HG03460 (cell line): Measurements from ENCODE around the gene FLG2.
"Not testable (repeated sequence)": the region's sequence is repeated elsewhere in the genome, so short reads cannot be mapped to it uniquely, and the experiment has no call there.

Experiments used
- ATAC-seq: cut with Tn5 transposase; IDR thresholded peaks from one replicate; pipeline ENCODE4 v1.9.1; 2021; ENCODE audit not compliant: unreplicated experiment

The FLG2 gene

DNA sequence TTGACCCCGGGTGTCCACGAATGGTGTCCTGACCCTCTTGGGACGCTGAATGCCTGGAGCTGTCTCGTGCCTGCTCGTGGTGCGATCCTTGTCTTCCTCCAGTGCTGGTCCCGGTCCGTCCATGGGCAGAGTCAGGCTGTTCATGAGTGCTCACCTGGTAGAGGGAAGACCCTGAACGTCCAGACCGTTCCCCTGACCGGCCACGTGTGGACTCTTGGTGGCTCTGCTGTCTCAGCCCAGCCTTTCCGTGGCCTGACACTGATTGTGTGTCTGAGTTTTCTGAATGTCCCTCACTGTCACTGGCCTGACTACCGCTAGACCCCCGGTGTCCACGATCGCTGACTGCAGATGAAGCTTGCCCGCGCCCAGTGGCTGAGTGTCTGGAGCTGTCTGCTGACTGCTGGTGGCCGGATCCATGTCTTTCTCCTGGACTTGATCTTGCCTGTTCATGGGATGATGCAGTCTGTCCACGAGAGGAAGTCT lies 46.4 kb downstream of the FLG2 start:
- no peak for ATAC-seq

DNA sequence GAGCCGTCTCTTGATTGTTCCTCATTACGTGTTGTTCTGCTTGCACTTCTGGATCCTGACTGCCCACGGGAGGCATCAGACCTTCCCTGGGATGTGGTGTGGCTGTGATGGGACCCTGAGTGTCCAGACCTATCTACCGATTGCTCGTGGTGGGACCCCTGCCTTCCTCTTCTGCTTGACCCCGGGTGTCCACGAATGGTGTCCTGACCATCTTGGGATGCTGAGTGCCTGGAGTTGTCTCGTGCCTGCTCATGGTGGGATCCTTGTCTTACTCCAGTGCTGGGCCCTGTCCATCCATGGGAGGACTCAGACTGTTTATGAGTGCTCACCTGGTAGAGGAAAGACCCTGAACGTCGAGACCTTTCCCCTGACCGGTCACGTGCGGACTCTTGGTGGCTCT lies 47.6 kb downstream of the FLG2 start:
- ATAC-seq: not testable (repeated sequence)

DNA sequence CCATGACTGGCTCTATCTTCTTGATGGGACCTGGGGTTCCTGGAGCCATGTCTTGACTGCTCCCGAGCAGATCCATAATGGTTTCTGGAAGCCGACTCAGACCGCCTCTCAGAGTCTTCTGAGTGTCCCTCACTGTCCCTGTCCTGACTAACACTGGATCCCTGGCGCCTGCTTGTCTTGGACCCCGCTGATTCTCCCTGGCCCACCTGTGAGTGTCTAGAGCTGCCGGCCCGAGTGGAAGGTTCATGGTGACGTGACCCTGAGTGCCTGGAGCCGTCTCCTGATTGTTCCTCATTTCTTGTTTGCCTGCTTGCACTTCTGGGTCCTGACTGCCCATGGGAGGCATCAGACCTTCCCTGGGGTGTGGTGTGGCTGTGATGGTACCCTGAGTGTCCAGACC lies 49.9 kb downstream of the FLG2 start:
- no peak for ATAC-seq

DNA sequence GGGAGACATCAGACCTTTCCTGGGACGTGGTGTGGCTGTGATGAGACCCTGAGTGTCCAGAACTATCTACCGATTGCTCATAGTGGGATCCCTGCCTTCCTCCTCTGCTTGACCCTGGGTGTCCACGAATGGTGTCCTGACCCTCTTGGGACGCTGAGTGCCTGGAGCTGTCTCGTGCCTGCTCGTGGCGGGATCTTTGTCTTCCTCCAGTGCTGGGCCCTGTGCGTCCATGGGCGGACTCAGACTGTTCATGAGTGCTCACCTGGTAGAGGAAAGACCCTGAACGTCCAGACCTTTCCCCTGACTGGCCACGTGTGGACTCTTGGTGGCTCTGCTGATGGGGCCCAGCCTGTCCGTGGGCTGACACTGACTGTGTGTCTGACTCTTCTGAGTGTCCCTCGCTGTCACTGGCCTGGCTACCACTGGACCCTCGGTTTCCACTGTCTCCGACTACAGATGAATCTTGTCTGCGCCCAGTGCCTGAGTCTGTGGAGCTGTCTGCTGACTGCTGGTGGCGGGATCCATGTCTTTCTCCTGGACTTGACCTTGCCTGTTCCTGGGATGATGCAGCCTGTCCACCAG lies 50.4 kb downstream of the FLG2 start:
- not testable (repeated sequence) for ATAC-seq

DNA sequence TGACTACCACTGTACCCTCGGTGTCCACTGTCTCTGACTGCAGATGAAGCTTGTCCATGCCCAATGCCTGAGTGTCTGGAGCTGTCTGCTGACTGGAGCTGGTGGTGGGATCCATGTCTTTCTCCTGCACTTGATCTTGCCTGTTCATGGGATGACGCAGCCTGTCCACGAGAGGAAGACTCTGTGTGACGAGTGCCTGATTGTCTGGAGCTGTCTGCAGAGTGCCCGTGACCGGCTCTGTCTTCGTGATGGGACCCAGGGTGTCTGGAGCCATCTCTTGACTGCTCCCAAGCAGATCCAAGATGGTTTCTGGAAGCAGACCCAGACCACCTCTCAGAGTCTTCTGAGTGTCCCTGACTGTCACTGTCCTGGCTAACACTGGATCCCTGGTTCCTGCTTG lies 51.0 kb downstream of the FLG2 start:
- ATAC-seq: not testable (repeated sequence)

DNA sequence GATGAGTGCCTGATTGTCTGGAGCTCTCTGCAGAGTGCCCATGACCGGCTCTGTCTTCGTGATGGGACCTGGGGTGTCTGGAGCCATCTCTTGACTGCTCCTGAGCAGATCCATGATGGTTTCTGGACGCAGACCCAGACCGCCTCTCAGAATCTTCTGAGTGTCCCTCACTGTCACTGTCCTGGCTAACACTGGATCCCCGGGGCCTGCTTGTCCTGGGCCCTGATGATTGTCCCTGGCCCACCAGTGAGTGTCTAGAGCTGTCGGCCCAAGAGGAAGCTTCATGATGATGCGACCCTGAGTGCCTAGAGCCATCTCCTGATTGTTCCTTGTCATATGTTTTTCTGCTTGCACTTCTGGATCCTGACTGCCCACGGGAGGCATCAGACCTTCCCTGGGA lies 51.8 kb downstream of the FLG2 start:
- ATAC-seq: not testable (repeated sequence)

DNA sequence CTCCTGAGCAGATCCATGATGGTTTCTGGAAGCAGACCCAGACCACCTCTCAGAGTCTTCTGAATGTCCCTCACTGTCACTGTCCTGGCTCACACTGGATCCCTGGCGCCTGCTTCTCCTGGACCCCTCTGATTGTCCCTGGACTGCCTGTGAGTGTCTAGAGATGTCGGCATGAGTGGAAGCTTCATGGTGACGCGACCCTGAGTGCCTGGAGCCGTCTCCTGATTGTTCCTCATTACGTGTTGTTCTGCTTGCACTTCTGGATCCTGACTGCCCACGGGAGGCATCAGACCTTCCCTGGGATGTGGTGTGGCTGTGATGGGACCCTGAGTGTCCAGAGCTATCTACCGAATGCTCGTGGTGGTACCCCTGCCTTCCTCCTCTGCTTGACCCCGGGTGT lies 53.7 kb downstream of the FLG2 start:
- ATAC-seq: not testable (repeated sequence)

DNA sequence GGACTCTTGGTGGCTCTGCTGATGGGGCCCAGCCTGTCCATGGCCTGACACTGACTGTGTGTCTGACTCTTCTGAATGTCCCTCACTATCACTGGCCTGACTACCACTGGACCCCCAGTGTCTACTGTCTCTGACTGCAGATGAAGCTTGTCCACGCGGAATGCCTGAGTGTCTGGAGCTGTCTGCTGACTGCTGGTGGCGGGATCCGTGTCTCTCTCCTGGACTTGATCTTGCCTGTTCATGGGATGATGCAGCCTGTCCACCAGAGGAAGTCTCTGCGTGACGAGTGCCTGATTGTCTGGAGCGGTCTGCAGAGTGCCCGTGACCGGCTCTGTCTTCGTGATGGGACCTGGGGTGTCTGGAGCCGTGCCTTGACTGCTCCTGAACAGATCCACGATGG lies 55.0 kb downstream of the FLG2 start:
- not testable (repeated sequence) for ATAC-seq

DNA sequence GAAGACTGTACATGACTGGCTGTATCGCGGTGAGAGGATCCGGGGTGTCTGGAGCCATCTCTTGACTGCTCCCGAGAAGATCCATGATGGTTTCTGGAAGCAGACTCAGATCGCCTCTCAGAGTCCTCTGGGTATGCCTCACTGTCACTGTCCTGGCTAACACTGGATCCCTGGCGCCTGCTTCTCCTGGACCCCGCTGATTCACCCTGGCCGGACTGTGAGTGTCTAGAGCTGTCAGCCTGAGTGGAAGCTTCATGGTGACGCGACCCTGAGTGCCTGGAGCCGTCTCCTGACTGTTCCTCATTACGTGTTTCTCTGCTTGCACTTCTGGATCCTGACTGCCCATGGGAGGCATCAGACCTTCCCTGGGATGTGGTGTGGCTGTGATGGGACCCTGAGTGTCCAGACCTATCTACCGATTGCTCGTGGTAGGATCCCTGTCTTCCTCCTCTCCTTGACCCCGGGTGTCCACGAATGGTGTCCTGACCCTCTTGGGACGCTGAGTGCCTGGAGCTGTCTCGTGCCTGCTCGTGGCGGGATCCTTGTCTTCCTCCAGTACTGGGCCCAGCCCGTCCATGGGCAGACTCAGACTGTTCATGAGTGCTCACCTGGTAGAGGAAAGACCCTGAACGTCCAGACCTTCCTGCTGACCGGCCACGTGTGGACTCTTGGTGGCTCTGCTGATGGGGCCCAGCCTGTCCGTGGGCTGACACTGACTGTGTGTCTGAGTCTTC lies 56.5 kb downstream of the FLG2 start:
- not testable (repeated sequence) for ATAC-seq
